Stimulated activated CD8-positive, alpha-beta memory T cell treated with anti-CD3 and anti-CD28 coated beads, Interleukin-2, amount 100 ng/mL, for 48 hours (primary cell): Measurements from ENCODE around the gene ANHX.

ENCODE experiments used
- DNase-seq, 2 donors: peaks; one replicate each; pipeline ENCODE4 v3.0.0-alpha.2; 2020; ENCODE audit warnings: low read depth in 2 of 2

The ANHX gene

GRCh38 chr12:133203344-133204263 is 32.1 kb downstream of the ANHX start:
- DNase-seq: no peak

GRCh38 chr12:133202493-133203343 is 33.0 kb downstream of the ANHX start:
- DNase-seq: no peak

GRCh38 chr12:133201888-133202287 is 33.8 kb downstream of the ANHX start:
- DNase-seq: no peak

- no peak for DNase-seq
Observed at GRCh38 chr12:133192847-133193246, 42.8 kb downstream of the ANHX start.

- DNase-seq: no peak
Observed at GRCh38 chr12:133190176-133190575, 45.5 kb downstream of the ANHX start.

- peak; percentile 81 to 91 for DNase-seq
Observed at GRCh38 chr12:133181238-133181959, 54.3 kb downstream of the ANHX start, which contains the start of gene ZNF268. Gene ZNF268 (plus strand): TSS chr12:133181495. CDS start chr12:133181998, 503 bp downstream.

- DNase-seq: no peak
Observed at GRCh38 chr12:133180669-133181068, 55.0 kb downstream of the ANHX start.

GRCh38 chr12:133174901-133175300 is 60.8 kb downstream of the ANHX start:
- DNase-seq: no peak

GRCh38 chr12:133172491-133172890 is 63.2 kb downstream of the ANHX start:
- no peak for DNase-seq
